ENCODE results near the gene EML1. TPM values are rescaled to one million over a fixed set of nuclear protein-coding genes. Genes with fewer than 3 reads are reported as not detected.

EML1 gene
- total and polyA plus RNA-seq, 2 of the 13 experiments (the other 11 are each of a cell fraction or from before 2014, with no cell fraction given), result 0.59 to 1.7 TPM

DNA sequence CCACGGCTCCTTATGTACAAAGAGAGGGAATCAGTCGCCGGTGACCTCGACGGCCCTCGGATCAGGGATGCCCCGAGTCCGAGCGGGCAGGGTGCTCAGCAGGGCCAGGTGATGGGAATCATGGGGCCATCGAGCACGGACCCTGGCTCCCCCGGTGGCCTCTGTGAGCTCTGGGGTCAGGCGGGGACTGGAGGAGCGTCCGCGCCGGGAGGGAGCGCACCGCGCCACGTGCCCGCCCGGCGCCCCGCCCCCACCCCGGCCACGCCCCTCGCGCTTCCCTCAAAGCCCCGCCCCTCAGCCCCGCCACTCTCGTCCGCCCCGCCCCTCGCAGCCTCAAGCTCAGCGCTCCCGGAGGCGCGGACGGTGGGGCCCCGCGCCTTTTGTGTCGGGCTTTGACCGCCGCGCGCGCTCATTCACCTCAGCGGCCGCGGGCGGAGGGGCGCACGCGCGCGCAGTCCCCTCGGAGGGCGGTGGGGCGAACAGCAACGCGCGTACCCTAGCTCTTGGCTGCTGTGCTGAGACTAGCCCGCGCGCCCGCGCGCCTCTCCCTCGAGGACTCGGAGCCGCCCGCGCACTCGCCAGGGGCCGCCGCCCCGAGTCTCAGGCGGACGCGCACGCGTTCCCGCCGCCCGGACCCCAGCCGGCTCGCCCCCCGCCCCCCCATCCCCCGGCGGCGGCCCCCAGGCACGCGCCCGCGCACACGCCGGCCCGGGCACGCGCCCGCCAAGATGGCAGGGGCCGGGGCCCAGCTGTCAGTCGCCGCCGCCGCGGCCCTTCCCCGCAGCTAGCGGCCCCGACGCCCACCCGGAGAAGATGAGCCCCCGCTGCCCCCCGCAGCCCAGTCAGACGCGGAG is 178.1 kb downstream of the EML1 start (continued):
- TF ChIP-seq ZNF430 (CRISPR knock-in tag; IDR thresholded peaks at IDR 0.05), result no peak
- TF ChIP-seq, protein P1, sequence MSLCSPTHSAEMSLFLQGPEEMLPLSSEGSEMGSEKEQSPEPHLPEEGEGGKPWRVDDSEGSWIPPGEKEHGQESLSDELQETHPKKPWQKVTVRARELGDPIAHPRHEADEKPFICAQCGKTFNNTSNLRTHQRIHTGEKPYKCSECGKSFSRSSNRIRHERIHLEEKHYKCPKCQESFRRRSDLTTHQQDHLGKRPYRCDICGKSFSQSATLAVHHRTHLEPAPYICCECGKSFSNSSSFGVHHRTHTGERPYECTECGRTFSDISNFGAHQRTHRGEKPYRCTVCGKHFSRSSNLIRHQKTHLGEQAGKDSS (CRISPR knock-in tag; IDR thresholded peaks at IDR 0.05; ENCODE audit: borderline replicate concordance, low read depth), result no peak
- no peak for TF ChIP-seq CENPT (CRISPR knock-in tag; IDR thresholded peaks at IDR 0.05; ENCODE audit: low read depth)
- no peak for TF ChIP-seq SMARCE1 (IDR thresholded peaks at IDR 0.05; ENCODE audit: borderline replicate concordance)
- TF ChIP-seq KAT8 (CRISPR knock-in tag; IDR thresholded peaks at IDR 0.05), result no peak
- no peak for TF ChIP-seq PHF5A (CRISPR knock-in tag; IDR thresholded peaks at IDR 0.05; ENCODE audit: low read depth, unreplicated experiment)
- TF ChIP-seq RAD21 (CRISPR knock-in tag; IDR thresholded peaks at IDR 0.05), result no peak
- TF ChIP-seq ZNF672 (CRISPR knock-in tag; IDR thresholded peaks at IDR 0.05), result no peak
- no peak for TF ChIP-seq ZNF382 (CRISPR knock-in tag; IDR thresholded peaks at IDR 0.05; ENCODE audit: borderline replicate concordance)
- no peak for TF ChIP-seq ZBTB42 (CRISPR knock-in tag; IDR thresholded peaks at IDR 0.05)
- TF ChIP-seq ADNP (CRISPR knock-in tag; IDR thresholded peaks at IDR 0.05), result no peak
- TF ChIP-seq SRY (CRISPR knock-in tag; IDR thresholded peaks at IDR 0.05), result 0 out of 2 replicates have a peak, but pooled peaks have one; percentile 54
- TF ChIP-seq ZBTB38 (CRISPR knock-in tag; IDR thresholded peaks at IDR 0.05), result no peak
- TF ChIP-seq, protein P2, sequence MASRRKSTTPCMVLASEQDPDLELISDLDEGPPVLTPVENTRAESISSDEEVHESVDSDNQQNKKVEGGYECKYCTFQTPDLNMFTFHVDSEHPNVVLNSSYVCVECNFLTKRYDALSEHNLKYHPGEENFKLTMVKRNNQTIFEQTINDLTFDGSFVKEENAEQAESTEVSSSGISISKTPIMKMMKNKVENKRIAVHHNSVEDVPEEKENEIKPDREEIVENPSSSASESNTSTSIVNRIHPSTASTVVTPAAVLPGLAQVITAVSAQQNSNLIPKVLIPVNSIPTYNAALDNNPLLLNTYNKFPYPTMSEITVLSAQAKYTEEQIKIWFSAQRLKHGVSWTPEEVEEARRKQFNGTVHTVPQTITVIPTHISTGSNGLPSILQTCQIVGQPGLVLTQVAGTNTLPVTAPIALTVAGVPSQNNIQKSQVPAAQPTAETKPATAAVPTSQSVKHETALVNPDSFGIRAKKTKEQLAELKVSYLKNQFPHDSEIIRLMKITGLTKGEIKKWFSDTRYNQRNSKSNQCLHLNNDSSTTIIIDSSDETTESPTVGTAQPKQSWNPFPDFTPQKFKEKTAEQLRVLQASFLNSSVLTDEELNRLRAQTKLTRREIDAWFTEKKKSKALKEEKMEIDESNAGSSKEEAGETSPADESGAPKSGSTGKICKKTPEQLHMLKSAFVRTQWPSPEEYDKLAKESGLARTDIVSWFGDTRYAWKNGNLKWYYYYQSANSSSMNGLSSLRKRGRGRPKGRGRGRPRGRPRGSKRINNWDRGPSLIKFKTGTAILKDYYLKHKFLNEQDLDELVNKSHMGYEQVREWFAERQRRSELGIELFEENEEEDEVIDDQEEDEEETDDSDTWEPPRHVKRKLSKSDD (CRISPR knock-in tag; IDR thresholded peaks at IDR 0.05; ENCODE audit: low read depth), result no peak
- TF ChIP-seq, protein P3, sequence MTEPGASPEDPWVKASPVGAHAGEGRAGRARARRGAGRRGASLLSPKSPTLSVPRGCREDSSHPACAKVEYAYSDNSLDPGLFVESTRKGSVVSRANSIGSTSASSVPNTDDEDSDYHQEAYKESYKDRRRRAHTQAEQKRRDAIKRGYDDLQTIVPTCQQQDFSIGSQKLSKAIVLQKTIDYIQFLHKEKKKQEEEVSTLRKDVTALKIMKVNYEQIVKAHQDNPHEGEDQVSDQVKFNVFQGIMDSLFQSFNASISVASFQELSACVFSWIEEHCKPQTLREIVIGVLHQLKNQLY (CRISPR knock-in tag; IDR thresholded peaks at IDR 0.05), result no peak
- TF ChIP-seq SYNCRIP (IDR thresholded peaks at IDR 0.05; ENCODE audit: insufficient read depth, low read depth, low read length), result no peak
- TF ChIP-seq, protein P4, sequence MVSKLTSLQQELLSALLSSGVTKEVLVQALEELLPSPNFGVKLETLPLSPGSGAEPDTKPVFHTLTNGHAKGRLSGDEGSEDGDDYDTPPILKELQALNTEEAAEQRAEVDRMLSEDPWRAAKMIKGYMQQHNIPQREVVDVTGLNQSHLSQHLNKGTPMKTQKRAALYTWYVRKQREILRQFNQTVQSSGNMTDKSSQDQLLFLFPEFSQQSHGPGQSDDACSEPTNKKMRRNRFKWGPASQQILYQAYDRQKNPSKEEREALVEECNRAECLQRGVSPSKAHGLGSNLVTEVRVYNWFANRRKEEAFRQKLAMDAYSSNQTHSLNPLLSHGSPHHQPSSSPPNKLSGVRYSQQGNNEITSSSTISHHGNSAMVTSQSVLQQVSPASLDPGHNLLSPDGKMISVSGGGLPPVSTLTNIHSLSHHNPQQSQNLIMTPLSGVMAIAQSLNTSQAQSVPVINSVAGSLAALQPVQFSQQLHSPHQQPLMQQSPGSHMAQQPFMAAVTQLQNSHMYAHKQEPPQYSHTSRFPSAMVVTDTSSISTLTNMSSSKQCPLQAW (CRISPR knock-in tag; IDR thresholded peaks at IDR 0.05), result no peak
- TF ChIP-seq ZNF615 (CRISPR knock-in tag; IDR thresholded peaks at IDR 0.05; ENCODE audit: borderline replicate concordance), result no peak
- TF ChIP-seq NCOA1 (CRISPR knock-in tag; IDR thresholded peaks at IDR 0.05), result no peak
- TF ChIP-seq ZNF460 (CRISPR knock-in tag; IDR thresholded peaks at IDR 0.05; ENCODE audit: borderline replicate concordance), result no peak
- TF ChIP-seq, protein P5, sequence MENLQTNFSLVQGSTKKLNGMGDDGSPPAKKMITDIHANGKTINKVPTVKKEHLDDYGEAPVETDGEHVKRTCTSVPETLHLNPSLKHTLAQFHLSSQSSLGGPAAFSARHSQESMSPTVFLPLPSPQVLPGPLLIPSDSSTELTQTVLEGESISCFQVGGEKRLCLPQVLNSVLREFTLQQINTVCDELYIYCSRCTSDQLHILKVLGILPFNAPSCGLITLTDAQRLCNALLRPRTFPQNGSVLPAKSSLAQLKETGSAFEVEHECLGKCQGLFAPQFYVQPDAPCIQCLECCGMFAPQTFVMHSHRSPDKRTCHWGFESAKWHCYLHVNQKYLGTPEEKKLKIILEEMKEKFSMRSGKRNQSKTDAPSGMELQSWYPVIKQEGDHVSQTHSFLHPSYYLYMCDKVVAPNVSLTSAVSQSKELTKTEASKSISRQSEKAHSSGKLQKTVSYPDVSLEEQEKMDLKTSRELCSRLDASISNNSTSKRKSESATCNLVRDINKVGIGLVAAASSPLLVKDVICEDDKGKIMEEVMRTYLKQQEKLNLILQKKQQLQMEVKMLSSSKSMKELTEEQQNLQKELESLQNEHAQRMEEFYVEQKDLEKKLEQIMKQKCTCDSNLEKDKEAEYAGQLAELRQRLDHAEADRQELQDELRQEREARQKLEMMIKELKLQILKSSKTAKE (CRISPR knock-in tag; IDR thresholded peaks at IDR 0.05; ENCODE audit: borderline replicate concordance), result 0 out of 2 replicates have a peak, but pooled peaks have one; percentile 10
